GM18907 (cell line): ENCODE measurements around the gene AUTS2.
"Not testable (repeated sequence)": the region's sequence is repeated elsewhere in the genome, so short reads cannot be mapped to it uniquely, and the experiment has no call there.

ENCODE experiments used
- ATAC-seq: cut with Tn5 transposase; IDR thresholded peaks from one replicate; pipeline ENCODE4 v1.9.1; 2021; ENCODE audit warnings: mild to moderate bottlenecking, moderate library complexity; ENCODE audit not compliant: unreplicated experiment

Gene AUTS2

DNA sequence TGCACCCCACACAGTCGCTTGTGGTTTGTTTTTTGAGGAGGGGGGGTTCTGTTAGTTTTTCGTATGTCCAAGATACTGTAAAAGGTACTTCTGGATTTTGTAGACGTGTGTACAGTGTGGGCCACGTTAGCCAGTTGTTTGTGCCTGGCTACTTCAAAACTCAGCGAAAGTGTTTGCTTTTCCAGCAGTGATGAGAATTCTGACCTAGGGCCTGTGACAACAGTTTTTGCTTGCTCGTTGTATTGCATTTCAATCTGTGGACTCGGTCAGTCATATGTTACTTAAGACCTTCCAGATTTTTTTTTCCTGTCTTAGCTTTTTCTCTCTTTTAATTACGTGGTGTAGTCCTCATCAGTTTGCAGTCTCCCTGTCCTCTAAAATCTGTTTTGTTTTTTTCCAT lies 1194.8 kb downstream of the AUTS2 start:
- no peak for ATAC-seq

DNA sequence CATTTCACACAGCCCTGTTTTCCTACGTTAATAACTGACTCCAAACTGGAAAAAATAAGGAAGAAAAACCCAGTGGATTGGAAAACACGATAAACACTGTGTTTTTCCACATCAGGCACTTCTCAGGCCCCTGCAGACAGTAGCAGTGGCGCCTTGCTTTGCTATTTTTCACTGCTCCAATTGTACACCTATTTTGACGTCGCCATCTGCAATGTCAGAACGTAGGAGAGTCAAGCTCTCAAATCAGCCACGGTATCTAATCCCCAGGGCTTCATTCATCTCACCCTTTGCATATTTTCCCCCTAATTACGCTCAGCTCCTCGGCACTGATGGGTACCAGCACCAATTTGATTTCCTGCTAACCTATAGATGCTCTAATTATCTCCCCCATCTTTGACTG lies 1195.5 kb downstream of the AUTS2 start:
- ATAC-seq = no peak

GRCh38 chr7:70794962-70795361 lies 1196.7 kb downstream of the AUTS2 start:
- ATAC-seq = no peak

- no peak for ATAC-seq
These were observed 1197.7 kb downstream of the AUTS2 start for GRCh38 chr7:70795948-70796347.

DNA sequence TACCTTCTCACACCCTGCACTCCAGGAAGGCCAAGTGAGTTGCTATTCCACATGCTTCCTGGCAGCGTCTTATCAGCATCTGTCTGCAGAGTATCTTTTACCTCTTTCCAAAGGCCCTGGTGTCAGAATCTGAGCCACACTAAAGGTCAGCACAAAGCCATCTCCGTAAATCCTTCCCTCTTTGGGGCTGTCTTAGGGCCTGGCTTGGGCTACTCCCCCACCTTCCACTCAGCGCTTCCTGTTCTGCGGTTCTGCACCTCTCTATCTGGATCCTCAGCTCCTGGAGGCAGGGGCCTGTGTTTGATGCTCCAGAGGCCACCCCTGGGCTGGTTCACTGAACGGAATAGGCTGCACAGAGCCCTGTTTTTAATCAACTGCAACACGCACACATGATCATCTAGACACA lies 1198.8 kb downstream of the AUTS2 start:
- ATAC-seq = no peak

DNA sequence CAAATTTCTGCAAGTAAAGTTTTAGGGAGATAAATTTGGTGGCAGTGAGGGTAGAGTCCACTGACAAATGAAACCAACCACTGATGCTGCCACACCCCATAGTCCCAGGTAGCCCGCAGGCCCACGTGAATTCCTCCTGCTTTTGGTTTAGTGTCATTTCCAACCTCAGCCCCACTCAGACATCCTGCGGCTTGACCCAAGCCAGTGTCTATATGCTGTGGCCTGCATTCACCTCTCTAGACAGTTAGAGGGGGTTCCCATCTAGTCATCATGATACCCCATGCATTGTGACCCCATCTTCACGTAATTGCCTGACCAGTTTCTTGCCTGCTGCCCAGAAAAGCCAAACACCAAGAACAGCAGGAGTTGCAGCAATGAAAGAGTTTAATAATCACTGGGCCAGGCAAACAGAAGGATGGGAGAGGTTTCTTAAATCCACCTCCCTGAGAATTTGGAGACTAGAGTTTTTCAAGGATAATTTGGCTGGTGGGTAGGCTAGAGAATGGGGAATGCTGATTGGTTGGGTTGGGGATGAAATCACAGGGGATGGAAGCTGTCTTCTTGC lies 1201.6 kb downstream of the AUTS2 start:
- ATAC-seq = no peak

DNA sequence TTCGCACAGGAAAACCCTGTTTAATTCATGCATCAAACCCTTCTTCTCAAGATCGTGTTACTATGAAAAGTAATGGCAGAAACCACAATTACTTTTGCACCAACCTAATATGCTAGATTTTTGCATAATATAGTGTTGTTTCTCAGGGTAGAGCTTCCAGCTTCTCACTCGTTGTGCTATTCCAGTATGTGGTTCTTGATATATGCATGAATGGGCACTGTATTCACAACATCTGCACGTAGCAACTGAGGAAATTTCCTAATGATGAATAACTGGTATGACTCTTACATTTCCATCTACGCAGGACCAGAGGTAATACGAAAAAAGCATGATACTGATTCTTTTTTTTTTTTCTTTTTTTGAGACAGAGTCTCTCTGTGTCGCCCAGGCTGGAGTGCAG lies 1207.1 kb downstream of the AUTS2 start:
- ATAC-seq = no peak

DNA sequence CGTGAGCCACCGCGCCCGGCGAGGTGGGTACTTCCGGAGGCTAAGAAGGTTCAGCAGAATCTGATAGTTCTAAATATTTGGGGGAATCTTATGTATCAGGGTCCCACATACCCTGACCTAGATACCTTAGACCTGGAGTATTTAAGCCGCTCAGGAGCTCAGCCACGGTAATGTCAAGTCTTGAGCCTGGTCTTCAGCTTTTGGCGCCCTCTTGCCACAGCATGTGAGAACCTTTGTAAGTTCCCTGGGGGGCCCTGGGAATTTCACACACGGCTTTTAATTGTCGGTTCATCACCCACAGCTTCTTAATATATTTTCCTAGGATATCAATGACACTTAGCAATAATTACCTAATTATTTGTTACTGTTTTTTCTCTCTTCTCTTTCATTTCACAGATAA lies 1209.4 kb downstream of the AUTS2 start:
- no peak for ATAC-seq

GRCh38 chr7:70808876-70809275 lies 1210.6 kb downstream of the AUTS2 start:
- no peak for ATAC-seq

DNA sequence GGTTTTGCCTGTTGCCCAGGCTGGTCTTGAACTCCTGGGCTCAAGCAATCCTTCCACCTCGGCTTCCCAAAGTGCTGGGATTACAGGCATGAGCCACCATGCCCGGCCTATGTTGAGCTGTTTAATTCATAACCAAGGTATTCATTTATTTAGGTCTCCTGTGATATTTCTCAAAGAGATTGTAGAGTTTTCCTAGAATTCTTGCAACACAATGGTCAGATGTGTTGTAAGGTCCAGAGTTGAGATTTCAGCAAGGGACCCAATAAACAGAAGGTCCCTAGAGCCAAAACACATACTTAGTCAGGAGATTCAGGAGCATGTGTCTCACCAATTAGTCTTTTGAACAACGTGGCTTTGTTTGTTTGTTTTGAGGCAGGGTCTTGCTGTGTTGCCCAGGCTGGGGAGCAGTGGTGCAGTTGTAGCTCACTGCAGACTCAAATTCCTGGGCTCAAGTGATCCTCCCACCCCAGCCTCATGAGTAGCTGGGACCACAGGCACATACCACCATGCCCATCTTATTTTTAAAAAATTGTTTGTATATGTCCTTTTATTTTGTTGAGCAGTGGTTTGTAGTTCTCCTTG lies 1212.4 kb downstream of the AUTS2 start:
- no peak for ATAC-seq

- ATAC-seq = no peak
These were observed 1214.2 kb downstream of the AUTS2 start for GRCh38 chr7:70812511-70812910.

GRCh38 chr7:70822490-70822889 lies 1224.2 kb downstream of the AUTS2 start:
- not testable (repeated sequence) for ATAC-seq

DNA sequence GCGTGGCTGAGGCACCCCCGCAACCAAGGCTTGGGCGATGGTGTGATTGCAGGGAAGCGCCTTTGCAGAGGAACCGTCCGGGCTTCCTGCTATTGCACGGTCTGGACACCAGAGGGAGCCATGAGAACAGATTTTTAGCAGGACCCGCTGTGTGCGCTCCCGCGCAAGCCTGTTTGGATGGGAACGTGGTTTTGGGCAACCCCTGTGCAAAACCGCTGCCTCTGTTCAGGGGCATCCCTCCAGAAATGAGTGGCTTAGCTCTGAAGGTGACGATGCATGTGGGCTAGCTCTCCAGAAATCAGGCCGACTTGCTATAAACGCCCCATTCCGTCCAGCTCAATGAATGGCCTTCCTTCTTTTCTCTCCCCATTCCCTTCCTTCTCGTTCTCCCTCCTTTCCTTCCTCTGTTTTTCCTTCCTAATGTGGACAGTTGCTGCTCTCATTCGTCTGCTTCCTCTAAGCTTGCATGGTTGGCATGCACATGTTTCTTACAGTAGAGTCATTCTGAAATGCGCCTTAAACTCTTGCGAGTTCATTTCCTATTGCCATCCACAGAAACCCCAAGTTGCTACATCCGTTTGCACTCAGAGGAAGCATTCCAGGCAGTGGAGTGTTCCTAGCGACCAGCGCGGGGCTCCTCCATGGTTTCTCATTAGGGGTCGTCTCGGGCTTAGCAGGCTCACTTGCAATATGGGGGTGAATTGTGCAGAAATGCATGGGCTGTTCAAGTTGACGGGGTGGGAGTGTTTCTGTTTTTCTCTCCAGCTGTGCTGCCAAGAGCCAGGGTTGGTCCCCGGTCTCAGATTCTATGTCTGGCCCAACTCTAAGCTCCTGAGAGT lies 1231.2 kb downstream of the AUTS2 start:
- ATAC-seq = peak; percentile 79

DNA sequence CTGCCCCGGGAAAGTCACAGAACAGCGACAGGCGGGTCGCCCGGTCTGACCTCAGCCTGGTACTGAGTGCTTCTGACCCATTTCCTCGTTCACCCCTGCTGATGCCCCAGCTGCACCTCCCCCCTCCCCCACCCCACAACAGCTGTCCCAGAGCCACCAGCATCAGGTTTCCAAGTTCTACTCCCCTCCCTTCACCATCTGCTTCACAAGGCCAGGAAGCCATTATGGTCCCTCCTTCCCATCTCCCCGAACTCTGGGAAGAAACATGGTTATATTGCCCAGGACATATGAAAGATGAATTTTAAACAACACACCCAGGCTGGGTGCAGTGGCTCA lies 1231.8 kb downstream of the AUTS2 start:
- no peak for ATAC-seq

- no peak for ATAC-seq
These were observed 1232.2 kb downstream of the AUTS2 start for GRCh38 chr7:70830426-70830825.

- no peak for ATAC-seq
These were observed 1235.5 kb downstream of the AUTS2 start for GRCh38 chr7:70833726-70834125.

DNA sequence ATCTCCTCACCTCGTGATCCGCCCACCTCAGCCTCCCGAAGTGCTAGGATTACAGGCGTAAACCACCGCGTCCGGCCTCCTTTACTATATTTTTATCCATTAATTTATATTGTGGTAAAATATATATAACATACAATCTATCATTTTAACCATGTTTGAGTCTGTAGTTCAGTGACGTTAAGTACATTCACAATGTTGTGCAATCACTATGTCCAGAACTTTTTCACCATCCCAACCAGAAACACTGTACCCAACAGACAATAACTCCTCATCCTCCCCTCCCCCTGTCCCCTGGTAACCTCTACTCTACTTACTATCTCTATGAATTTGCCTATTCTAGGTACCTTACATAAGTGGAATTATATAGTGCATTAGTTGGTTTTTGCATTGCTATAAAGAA lies 1236.1 kb downstream of the AUTS2 start:
- ATAC-seq = no peak

DNA sequence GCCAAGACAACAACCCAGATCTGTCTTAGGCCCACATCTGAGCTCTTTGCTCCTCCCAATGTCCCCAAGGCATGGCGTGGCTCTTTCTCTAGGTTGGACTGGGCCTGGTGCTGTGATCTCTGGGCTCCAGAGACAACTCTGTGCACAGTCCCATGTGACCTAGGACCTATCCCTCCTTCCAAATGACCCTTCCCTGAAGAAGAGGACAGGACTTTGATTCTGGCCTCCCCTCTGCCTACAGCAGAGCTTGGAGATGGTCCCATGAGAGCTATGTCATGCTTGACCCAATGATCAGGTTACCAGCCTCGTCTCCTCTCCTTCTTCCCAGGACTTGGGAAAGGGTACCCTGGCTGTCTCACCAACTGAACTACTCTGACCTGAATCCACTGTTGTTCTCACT lies 1237.4 kb downstream of the AUTS2 start:
- no peak for ATAC-seq

DNA sequence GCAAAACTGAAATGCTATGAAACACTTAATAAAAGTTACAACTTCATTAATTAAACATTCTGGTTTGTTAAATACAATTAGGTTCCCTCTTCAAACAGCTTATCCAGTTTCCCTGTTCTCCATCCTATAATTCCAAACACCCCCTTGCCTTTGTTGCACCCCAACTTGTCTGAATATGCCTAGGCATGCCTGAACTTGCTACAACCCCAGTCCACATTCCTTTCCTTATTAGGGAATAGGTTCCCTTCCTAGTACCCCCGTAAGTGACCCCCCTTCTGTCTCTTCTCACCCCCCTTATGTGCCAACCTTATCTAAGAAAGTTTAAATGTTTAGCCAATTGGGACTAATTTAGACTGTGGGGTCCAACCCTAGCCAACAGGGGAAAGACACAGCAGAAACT lies 1238.0 kb downstream of the AUTS2 start:
- ATAC-seq = no peak

DNA sequence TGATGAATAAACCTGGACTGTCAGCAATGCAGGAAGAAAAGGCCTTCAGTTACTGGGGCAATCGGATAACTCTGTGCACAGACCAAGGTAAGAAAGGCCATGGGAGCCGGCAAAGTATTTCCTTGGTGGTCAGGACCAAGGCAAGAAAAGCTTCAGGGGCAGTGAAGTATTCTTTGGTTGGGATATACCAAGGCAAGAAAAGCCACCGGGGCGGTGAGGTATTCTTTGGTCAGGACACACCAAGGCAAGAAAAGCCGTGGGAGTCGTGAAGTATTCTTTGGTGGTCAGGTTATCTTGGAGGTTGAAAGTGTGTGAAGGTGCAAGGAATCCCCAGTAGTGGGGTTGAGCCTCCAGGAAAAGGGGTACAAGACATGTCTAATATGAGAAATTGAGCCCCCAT lies 1238.7 kb downstream of the AUTS2 start:
- ATAC-seq = no peak

- ATAC-seq = no peak
These were observed 1239.3 kb downstream of the AUTS2 start for GRCh38 chr7:70837589-70837988.

DNA sequence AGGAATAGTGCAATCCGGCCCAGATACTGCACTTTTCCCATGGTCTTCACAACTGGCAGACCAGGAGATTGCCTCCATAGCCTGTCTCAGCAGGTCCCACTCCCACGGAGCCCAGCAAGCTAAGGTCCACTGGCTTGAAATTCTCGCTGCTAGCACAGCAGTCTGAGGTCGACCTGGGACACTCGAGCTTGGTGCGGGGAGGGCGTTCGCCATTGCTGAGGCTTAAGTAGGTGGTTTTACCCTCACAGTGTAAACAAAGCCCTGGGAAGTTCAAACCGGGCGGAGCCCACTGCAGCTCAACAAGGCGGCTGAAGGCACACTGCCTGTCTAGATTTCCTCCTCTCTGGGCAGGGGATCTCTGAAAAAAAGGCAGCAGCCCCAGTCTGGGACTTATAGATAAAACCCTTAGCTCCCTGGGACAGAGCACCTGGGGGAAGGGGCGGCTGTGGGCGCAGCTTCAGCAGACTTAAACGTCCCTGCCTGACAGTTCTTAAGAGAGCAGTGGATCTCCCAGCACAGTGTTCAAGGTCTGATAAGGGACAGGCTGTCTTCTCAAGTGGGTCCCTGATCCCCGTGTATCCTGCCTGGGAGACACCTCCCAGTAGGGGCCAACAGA lies 1240.1 kb downstream of the AUTS2 start:
- ATAC-seq = no peak
